Fibroblast of skin of left quadriceps (primary cell): ENCODE measurements around the gene EYS.
"Not testable (repeated sequence)": the region's sequence is repeated elsewhere in the genome, so short reads cannot be mapped to it uniquely, and the experiment has no call there.

Experiments
- DNase-seq, 2 experiments: peaks; one replicate each; pipeline ENCODE4 v3.0.0-alpha.2; 2013; ENCODE audit warnings: low read depth in 2 of 2

Gene EYS

GRCh38 chr6:63904650-63905248 is 1802.3 kb downstream of the EYS start:
- DNase-seq, result peak; percentile 81 to 82

- no peak for DNase-seq
Measured at GRCh38 chr6:63899550-63899949, 1807.5 kb downstream of the EYS start.

- no peak for DNase-seq
Measured at GRCh38 chr6:63897952-63898351, 1809.1 kb downstream of the EYS start.

- peak; percentile 39 to 48 for DNase-seq
Measured at GRCh38 chr6:63897459-63897858, 1809.6 kb downstream of the EYS start.

- no peak for DNase-seq
Measured at GRCh38 chr6:63888416-63888815, 1818.6 kb downstream of the EYS start.

- DNase-seq, result not testable (repeated sequence)
Measured at GRCh38 chr6:63887804-63888203, 1819.2 kb downstream of the EYS start.

GRCh38 chr6:63887002-63887751 is 1819.8 kb downstream of the EYS start:
- no peak for DNase-seq

GRCh38 chr6:63886341-63886740 is 1820.7 kb downstream of the EYS start:
- DNase-seq, result no peak

GRCh38 chr6:63883597-63883996 is 1823.4 kb downstream of the EYS start:
- DNase-seq, result no peak

- no peak for DNase-seq
Measured at GRCh38 chr6:63882208-63882607, 1824.8 kb downstream of the EYS start.

- no peak for DNase-seq
Measured at GRCh38 chr6:63881791-63882190, 1825.2 kb downstream of the EYS start.

- no peak for DNase-seq
Measured at GRCh38 chr6:63872233-63872632, 1834.8 kb downstream of the EYS start.

- DNase-seq, result no peak
Measured at GRCh38 chr6:63868351-63868750, 1838.7 kb downstream of the EYS start.

- DNase-seq, result no peak
Measured at GRCh38 chr6:63864671-63865318, 1842.2 kb downstream of the EYS start.

GRCh38 chr6:63864061-63864460 is 1843.0 kb downstream of the EYS start:
- DNase-seq, result no peak

- DNase-seq, result no peak
Measured at GRCh38 chr6:63862486-63863198, 1844.4 kb downstream of the EYS start.

GRCh38 chr6:63859528-63859927 is 1847.5 kb downstream of the EYS start:
- no peak for DNase-seq

- no peak for DNase-seq
Measured at GRCh38 chr6:63858691-63859090, 1848.3 kb downstream of the EYS start.

- DNase-seq, result no peak
Measured at GRCh38 chr6:63856271-63856670, 1850.8 kb downstream of the EYS start.

- DNase-seq, result peak; percentile 5 to 6
Measured at GRCh38 chr6:63844287-63844686, 1862.7 kb downstream of the EYS start.

GRCh38 chr6:63839485-63839884 is 1867.5 kb downstream of the EYS start:
- DNase-seq, result no peak

GRCh38 chr6:63828678-63829077 is 1878.3 kb downstream of the EYS start:
- not testable (repeated sequence) for DNase-seq
